Measurements from ENCODE around the gene KCNK6.

Gene KCNK6

GRCh38 chr19:38291855-38292254 is 27.8 kb upstream of the KCNK6 start:
- Histone ChIP-seq H3K9ac (ENCODE audit: low read length) (no peak overlapping the region), H3K9me2 (replicated peaks; ENCODE audit: insufficient read depth, low read length) (no peaks in the 10 kb centered on the region), H3K9me3 (replicated peaks; ENCODE audit: insufficient read depth, low read length) (no peaks in the 10 kb centered on the region), H3K4me3 (ENCODE audit: low read length) (no peak overlapping the region), H3K27me3 (replicated peaks; ENCODE audit: insufficient read depth, low read length) (peaks cover 24% of the 10 kb centered on the region), H4K20me1 (ENCODE audit: insufficient read depth, low read length) (no peaks in the 10 kb centered on the region), H3K4me2 (ENCODE audit: low read depth, low read length) (no peak overlapping the region), H3K36me3 (replicated peaks; ENCODE audit: insufficient read depth, low read length) (no peaks in the 10 kb centered on the region), H2AFZ (ENCODE audit: low read length) (no peak overlapping the region), H3K4me1 (ENCODE audit: low read length) (no peaks in the 10 kb centered on the region), H3K79me2 (ENCODE audit: low read length) (no peaks in the 10 kb centered on the region), H3F3A (ENCODE audit: insufficient read depth, low read length) (no peaks in the 10 kb centered on the region), H3K27ac (ENCODE audit: low read length) (no peak overlapping the region)
- TF ChIP-seq EZH2phosphoT487 (IDR thresholded peaks at IDR 0.05; ENCODE audit: low read length) (no peak), EZH2 (optimal IDR thresholded peaks at IDR 0.05; ENCODE audit: low read depth, low read length) (no peak), CTCF (IDR thresholded peaks at IDR 0.05; ENCODE audit: low read length) (no peak)
- DNase-seq = no peak

- Histone ChIP-seq H3K27ac (ENCODE audit: low read length) (no peak overlapping the region), H3K4me3 (ENCODE audit: low read length) (no peak overlapping the region), H3K36me3 (replicated peaks; ENCODE audit: insufficient read depth, low read length) (no peaks in the 10 kb centered on the region)
Observed at GRCh38 chr19:38293281-38293680, 26.4 kb upstream of the KCNK6 start.

GRCh38 chr19:38294090-38294489 is 25.6 kb upstream of the KCNK6 start:
- no peaks in the 10 kb centered on the region for H3K79me2 ChIP-seq (ENCODE audit: low read length)
- H3K4me2 ChIP-seq (ENCODE audit: low read depth, low read length) = no peak overlapping the region
- H3K4me3 ChIP-seq (ENCODE audit: low read length) = no peak overlapping the region
- H3K9ac ChIP-seq (ENCODE audit: low read length) = no peak overlapping the region
- H3K4me1 ChIP-seq (ENCODE audit: low read length) = no peaks in the 10 kb centered on the region
- H3K9me2 ChIP-seq (replicated peaks; ENCODE audit: insufficient read depth, low read length) = no peaks in the 10 kb centered on the region
- peaks cover 25% of the 10 kb centered on the region for H3K27me3 ChIP-seq (replicated peaks; ENCODE audit: insufficient read depth, low read length)
- no peaks in the 10 kb centered on the region for H3K36me3 ChIP-seq (replicated peaks; ENCODE audit: insufficient read depth, low read length)
- no peak for DNase-seq
- H2AFZ ChIP-seq (ENCODE audit: low read length) = no peak overlapping the region
- H3F3A ChIP-seq (ENCODE audit: insufficient read depth, low read length) = no peaks in the 10 kb centered on the region
- no peak for TF ChIP-seq EZH2 (optimal IDR thresholded peaks at IDR 0.05; ENCODE audit: low read depth, low read length)
- no peak for TF ChIP-seq CTCF (IDR thresholded peaks at IDR 0.05; ENCODE audit: low read length)
- no peak for TF ChIP-seq EZH2phosphoT487 (IDR thresholded peaks at IDR 0.05; ENCODE audit: low read length)
- no peaks in the 10 kb centered on the region for H4K20me1 ChIP-seq (ENCODE audit: insufficient read depth, low read length)
- no peaks in the 10 kb centered on the region for H3K9me3 ChIP-seq (replicated peaks; ENCODE audit: insufficient read depth, low read length)
- no peak overlapping the region for H3K27ac ChIP-seq (ENCODE audit: low read length)

More at GRCh38 chr19:38293281-38293680, 26.4 kb upstream of the KCNK6 start:
- no peaks in the 10 kb centered on the region for H3K9me2 ChIP-seq (replicated peaks; ENCODE audit: insufficient read depth, low read length)
- H3K79me2 ChIP-seq (ENCODE audit: low read length) = no peaks in the 10 kb centered on the region
- H3K9me3 ChIP-seq (replicated peaks; ENCODE audit: insufficient read depth, low read length) = no peaks in the 10 kb centered on the region
- H3K27me3 ChIP-seq (replicated peaks; ENCODE audit: insufficient read depth, low read length) = peaks cover 24% of the 10 kb centered on the region
- no peaks in the 10 kb centered on the region for H3F3A ChIP-seq (ENCODE audit: insufficient read depth, low read length)
- DNase-seq = no peak
- H4K20me1 ChIP-seq (ENCODE audit: insufficient read depth, low read length) = no peaks in the 10 kb centered on the region
- H3K4me2 ChIP-seq (ENCODE audit: low read depth, low read length) = no peak overlapping the region
- H2AFZ ChIP-seq (ENCODE audit: low read length) = no peak overlapping the region
- H3K9ac ChIP-seq (ENCODE audit: low read length) = no peak overlapping the region
- no peaks in the 10 kb centered on the region for H3K4me1 ChIP-seq (ENCODE audit: low read length)
- TF ChIP-seq CTCF (IDR thresholded peaks at IDR 0.05; ENCODE audit: low read length) (no peak), EZH2phosphoT487 (IDR thresholded peaks at IDR 0.05; ENCODE audit: low read length) (no peak), EZH2 (optimal IDR thresholded peaks at IDR 0.05; ENCODE audit: low read depth, low read length) (no peak)

Data from MM.1S (cell line).